ENCODE measurements around the gene MTCL3.
A peak's percentile ranks its signal among the peaks of the same experiment; 100 is the strongest.

Gene MTCL3

GRCh38 chr6:127463056-127463455 is 56.1 kb downstream of the MTCL3 start:
- TF ChIP-seq CTCF (conservative IDR thresholded peaks at IDR 0.05; ENCODE audit: low read depth, low read length), result no peak
- no peak for DNase-seq (ENCODE audit: low read depth)
- no peak overlapping the region for H3K4me3 ChIP-seq (ENCODE audit: low read length)

GRCh38 chr6:127462376-127462775 is 56.8 kb downstream of the MTCL3 start:
- no peak for DNase-seq (ENCODE audit: low read depth)
- no peak overlapping the region for H3K4me3 ChIP-seq (ENCODE audit: low read length)
- TF ChIP-seq CTCF (conservative IDR thresholded peaks at IDR 0.05; ENCODE audit: low read depth, low read length), result no peak

GRCh38 chr6:127460465-127460864 is 58.7 kb downstream of the MTCL3 start:
- no peak overlapping the region for H3K4me3 ChIP-seq (ENCODE audit: low read length)
- DNase-seq (ENCODE audit: low read depth), result no peak
- no peak for TF ChIP-seq CTCF (conservative IDR thresholded peaks at IDR 0.05; ENCODE audit: low read depth, low read length)

- peak; percentile 27 for DNase-seq (ENCODE audit: low read depth)
- no peak within 1 kb of the TSS for H3K4me3 ChIP-seq (ENCODE audit: low read length)
- no peak for TF ChIP-seq CTCF (conservative IDR thresholded peaks at IDR 0.05; ENCODE audit: low read depth, low read length)
Observed at GRCh38 chr6:127459231-127459641, 59.9 kb downstream of the MTCL3 start, which contains the start of gene KIAA0408. Gene KIAA0408, minus strand, starts transcription at chr6:127459389. Its CDS starts 5,408 bp downstream, at chr6:127453981.

GRCh38 chr6:127458817-127459216 is 60.3 kb downstream of the MTCL3 start:
- no peak for TF ChIP-seq CTCF (conservative IDR thresholded peaks at IDR 0.05; ENCODE audit: low read depth, low read length)
- DNase-seq (ENCODE audit: low read depth), result no peak

GRCh38 chr6:127458222-127458621 is 60.9 kb downstream of the MTCL3 start:
- no peak for DNase-seq (ENCODE audit: low read depth)
- no peak overlapping the region for H3K4me3 ChIP-seq (ENCODE audit: low read length)
- no peak for TF ChIP-seq CTCF (conservative IDR thresholded peaks at IDR 0.05; ENCODE audit: low read depth, low read length)

More at GRCh38 chr6:127458817-127459216, 60.3 kb downstream of the MTCL3 start:
- H3K4me3 ChIP-seq (ENCODE audit: low read length), result no peak overlapping the region

GRCh38 chr6:127457456-127458064 is 61.6 kb downstream of the MTCL3 start:
- no peak for TF ChIP-seq CTCF (conservative IDR thresholded peaks at IDR 0.05; ENCODE audit: low read depth, low read length)
- peak; percentile 26 for DNase-seq (ENCODE audit: low read depth)
- no peak overlapping the region for H3K4me3 ChIP-seq (ENCODE audit: low read length)

Measured in retinal pigment epithelial cell (primary cell).